ENCODE results near the gene RNGTT.

Gene RNGTT

GRCh38 chr6:88586371-88587149 is 376.9 kb downstream of the RNGTT start:
- TF ChIP-seq TAF1 (IDR thresholded peaks at IDR 0.05; ENCODE audit: borderline replicate concordance, insufficient read depth, low read length) (no peak), FOXP2 (optimal IDR thresholded peaks at IDR 0.05; ENCODE audit: borderline replicate concordance, extremely low read depth, extremely low read length, insufficient read depth) (no peak), POLR2AphosphoS5 (IDR thresholded peaks at IDR 0.05; ENCODE audit: low read depth, low read length) (no peak), REST (IDR thresholded peaks at IDR 0.05; ENCODE audit: insufficient read depth in 1 of 2, low read depth in 2 of 2, low read length in 2 of 2) (no peak), SIN3A (IDR thresholded peaks at IDR 0.05; ENCODE audit: borderline replicate concordance, insufficient read depth, low read length) (no peak)

DNA sequence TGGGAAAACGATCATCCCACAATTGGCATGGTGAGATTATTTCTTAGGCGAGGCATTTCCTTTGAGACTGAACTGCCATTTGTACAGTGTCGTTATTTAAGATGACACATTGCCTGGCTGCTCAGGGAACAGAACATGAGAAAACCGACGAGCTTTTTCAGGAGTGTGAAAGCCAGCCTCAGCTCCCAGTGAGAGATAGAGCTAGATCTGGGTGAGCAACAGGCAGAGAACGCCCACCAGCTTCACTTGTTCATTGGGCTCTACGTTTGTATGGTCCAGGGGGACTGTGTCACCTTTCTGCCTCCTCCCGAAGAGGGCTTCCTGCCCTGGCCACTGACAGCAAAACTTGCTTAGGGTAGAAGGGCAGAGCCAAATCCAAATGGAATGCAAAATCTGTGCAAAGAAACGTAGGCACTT is 378.1 kb downstream of the RNGTT start:
- TF ChIP-seq TAF1 (IDR thresholded peaks at IDR 0.05; ENCODE audit: borderline replicate concordance, insufficient read depth, low read length) (no peak), REST (IDR thresholded peaks at IDR 0.05; ENCODE audit: insufficient read depth in 1 of 2, low read depth in 2 of 2, low read length in 2 of 2) (no peak), FOXP2 (optimal IDR thresholded peaks at IDR 0.05; ENCODE audit: borderline replicate concordance, extremely low read depth, extremely low read length, insufficient read depth) (no peak), SIN3A (IDR thresholded peaks at IDR 0.05; ENCODE audit: borderline replicate concordance, insufficient read depth, low read length) (no peak), POLR2AphosphoS5 (IDR thresholded peaks at IDR 0.05; ENCODE audit: low read depth, low read length) (no peak)

- TF ChIP-seq SIN3A (IDR thresholded peaks at IDR 0.05; ENCODE audit: borderline replicate concordance, insufficient read depth, low read length) (no peak), REST (IDR thresholded peaks at IDR 0.05; ENCODE audit: insufficient read depth in 1 of 2, low read depth in 2 of 2, low read length in 2 of 2) (no peak), TAF1 (IDR thresholded peaks at IDR 0.05; ENCODE audit: borderline replicate concordance, insufficient read depth, low read length) (no peak), FOXP2 (optimal IDR thresholded peaks at IDR 0.05; ENCODE audit: borderline replicate concordance, extremely low read depth, extremely low read length, insufficient read depth) (no peak), POLR2AphosphoS5 (IDR thresholded peaks at IDR 0.05; ENCODE audit: low read depth, low read length) (no peak)
Measured at GRCh38 chr6:88584581-88585275, 378.7 kb downstream of the RNGTT start.

DNA sequence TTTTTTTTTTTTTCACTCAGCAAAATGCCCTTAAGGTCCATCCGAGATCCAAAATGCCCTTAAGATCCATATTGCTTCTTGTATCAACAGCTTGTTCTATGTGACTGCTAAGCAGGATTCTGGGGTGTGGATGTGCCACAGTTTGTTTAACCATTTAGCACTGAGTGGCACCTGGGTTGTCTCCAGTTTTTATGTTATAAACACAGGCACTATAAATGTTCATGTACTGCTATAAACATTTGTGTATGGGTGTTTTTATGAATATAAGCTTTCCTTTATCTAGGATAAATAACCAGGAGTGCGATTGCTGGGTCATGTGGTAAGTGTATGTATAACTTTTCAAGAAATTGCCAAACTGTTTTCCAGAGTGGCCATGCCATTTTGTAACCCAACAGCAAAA is 386.0 kb downstream of the RNGTT start:
- no peak for TF ChIP-seq FOXP2 (optimal IDR thresholded peaks at IDR 0.05; ENCODE audit: borderline replicate concordance, extremely low read depth, extremely low read length, insufficient read depth)
- no peak for TF ChIP-seq POLR2AphosphoS5 (IDR thresholded peaks at IDR 0.05; ENCODE audit: low read depth, low read length)

- no peak for TF ChIP-seq POLR2AphosphoS5 (IDR thresholded peaks at IDR 0.05; ENCODE audit: low read depth, low read length)
- no peak for TF ChIP-seq SIN3A (IDR thresholded peaks at IDR 0.05; ENCODE audit: borderline replicate concordance, insufficient read depth, low read length)
- TF ChIP-seq REST (IDR thresholded peaks at IDR 0.05; ENCODE audit: insufficient read depth in 1 of 2, low read depth in 2 of 2, low read length in 2 of 2): no peak
- TF ChIP-seq FOXP2 (optimal IDR thresholded peaks at IDR 0.05; ENCODE audit: borderline replicate concordance, extremely low read depth, extremely low read length, insufficient read depth): no peak
- no peak for TF ChIP-seq TAF1 (IDR thresholded peaks at IDR 0.05; ENCODE audit: borderline replicate concordance, insufficient read depth, low read length)
Measured at GRCh38 chr6:88575536-88575935, 387.9 kb downstream of the RNGTT start.
